SH-SY5Y (cell line): Measurements from ENCODE around the gene OSBPL2.

Source experiments
- GATA2 ChIP-seq: IDR thresholded peaks from 2 replicates; pipeline ENCODE4 v1.6.1; 2011; ENCODE audit warnings: mild to moderate bottlenecking, low read depth, low read length
- GATA3 ChIP-seq: IDR thresholded peaks from 2 replicates; pipeline ENCODE4 v1.6.1; 2011; ENCODE audit warnings: low read depth, mild to moderate bottlenecking, low read length, moderate library complexity

The OSBPL2 gene

DNA sequence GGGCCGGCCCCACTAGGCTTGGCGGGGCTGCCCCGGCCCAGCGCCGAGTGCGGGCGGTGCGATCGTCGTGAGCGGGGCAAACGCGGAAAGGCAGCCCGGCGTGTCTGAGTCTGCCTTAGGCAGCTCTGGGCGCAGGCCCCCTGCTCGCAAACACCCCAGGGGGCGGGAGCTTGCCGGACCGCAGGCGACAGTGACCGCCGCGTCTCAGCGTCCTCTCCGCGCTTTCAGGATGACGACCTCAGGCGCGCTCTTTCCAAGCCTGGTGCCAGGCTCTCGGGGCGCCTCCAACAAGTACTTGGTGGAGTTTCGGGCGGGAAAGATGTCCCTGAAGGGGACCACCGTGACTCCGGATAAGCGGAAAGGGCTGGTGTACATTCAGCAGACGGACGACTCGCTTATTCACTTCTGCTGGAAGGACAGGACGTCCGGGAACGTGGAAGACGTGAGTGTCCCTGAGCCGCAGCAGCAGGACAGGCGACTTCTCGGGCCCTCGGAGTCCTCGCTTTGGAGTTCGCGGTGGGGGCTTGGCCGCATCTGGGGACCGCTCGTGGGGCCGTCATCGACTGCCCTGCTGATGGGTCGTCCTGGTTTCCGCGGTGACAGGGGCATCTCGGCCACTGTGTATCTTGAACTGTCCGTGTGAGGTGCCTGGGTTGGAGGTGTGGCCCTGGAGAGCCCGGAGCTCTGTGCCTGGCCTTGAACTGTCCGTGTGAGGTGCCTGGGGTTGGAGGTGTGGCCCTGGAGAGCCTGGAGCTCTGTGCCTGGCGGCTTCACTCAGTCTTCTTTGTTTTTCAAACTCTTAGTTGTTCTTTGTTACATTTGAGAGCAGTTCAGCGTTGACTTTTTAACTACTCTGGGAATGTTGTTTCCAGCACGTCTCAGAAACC, 65.3 kb downstream of the OSBPL2 start:
- TF ChIP-seq GATA2 (no peak), GATA3 (no peak)

DNA sequence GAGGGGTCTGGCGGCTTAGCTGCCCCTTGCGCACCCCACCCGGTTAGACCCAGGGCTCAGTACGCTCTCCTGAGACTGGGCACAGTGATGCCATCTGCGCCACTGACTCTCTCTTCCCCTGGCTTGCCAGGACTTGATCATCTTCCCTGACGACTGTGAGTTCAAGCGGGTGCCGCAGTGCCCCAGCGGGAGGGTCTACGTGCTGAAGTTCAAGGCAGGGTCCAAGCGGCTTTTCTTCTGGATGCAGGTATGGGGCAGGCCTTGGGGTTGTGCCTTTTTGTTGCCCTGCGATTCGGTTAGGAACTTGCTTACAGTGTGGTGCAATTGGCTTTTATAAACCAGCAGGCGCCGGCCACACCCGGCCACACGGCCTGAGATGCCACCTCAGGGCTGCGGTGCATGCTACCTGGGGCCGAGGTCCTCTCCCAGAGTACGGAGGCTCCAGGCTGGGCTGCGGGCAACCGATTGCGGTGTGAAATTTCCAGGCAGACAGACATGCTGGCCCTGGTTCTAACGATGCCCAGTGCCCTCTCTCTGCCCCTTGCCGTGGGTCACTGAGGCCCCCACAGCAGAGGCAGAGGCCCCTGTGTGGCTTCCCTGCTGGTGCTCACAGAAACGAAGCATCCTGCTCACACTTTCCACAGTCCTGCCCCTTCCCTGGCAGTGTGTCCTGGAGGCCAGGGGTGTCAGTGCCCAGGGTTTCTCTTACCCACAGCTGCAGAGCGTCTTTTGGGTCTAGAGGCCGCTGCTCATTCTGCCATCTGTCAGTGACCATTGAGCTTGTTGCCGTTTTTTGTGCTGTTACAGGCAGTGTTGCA, 66.2 kb downstream of the OSBPL2 start:
- no peak for TF ChIP-seq GATA2
- TF ChIP-seq GATA3 = no peak

DNA sequence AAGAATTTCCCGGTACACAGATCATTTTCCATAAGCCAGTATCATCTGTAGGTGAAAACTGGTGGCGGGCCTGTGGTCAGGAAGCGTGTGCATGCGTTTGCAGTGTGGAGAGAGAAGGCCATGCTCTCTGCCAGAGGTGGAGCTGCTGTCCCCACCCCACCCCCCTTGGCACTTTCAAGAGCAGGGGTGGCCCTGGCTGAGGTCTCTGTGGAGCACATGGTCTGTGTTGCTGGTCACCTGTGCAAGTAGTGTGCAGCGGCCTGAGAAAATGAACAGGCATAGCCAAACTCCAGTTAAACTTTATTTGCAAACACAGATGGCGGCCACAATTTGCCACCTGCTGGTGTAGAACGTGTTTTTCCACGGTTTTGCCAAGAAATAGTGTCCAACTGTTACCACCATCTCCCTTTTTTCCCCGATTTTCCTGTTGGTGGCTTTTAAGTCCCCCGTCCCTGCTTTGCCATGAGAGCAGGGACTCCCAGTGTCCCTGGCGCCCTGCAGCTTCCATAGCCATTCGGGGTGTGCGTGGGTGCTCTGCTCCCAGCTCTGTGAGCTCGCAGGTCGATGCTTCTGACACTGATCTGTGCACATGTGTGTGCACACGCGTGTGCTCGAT, 66.9 kb downstream of the OSBPL2 start:
- TF ChIP-seq GATA3 = no peak
- TF ChIP-seq GATA2 = no peak

DNA sequence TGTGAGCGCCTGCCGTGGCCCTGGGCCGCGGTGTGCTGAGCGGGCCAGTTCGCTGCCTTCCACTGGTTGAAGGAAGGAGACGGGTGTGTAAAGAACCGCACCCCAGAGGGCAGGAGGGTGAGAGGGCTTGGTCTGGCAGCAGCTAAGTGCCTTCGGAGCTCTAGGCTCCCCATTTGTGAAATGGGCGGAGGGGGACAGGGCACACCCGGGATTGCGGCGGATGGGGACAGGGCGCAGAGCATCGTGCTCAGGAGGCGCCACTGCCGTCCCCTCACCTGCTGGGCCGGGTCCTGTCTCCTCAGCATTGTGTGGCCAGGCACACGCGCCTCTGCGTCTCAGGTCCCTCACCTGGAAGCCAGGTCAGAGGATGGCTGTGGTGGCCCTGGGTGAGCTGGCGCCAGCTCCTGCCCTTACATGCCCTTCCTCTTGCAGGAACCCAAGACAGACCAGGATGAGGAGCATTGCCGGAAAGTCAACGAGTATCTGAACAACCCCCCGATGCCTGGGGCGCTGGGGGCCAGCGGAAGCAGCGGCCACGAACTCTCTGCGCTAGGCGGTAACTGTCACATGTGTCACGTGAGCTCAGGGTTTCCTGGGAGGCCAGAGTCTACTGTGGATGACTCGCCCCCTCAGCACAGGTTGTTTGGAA, 67.6 kb downstream of the OSBPL2 start:
- TF ChIP-seq GATA2 = no peak
- TF ChIP-seq GATA3 = no peak

DNA sequence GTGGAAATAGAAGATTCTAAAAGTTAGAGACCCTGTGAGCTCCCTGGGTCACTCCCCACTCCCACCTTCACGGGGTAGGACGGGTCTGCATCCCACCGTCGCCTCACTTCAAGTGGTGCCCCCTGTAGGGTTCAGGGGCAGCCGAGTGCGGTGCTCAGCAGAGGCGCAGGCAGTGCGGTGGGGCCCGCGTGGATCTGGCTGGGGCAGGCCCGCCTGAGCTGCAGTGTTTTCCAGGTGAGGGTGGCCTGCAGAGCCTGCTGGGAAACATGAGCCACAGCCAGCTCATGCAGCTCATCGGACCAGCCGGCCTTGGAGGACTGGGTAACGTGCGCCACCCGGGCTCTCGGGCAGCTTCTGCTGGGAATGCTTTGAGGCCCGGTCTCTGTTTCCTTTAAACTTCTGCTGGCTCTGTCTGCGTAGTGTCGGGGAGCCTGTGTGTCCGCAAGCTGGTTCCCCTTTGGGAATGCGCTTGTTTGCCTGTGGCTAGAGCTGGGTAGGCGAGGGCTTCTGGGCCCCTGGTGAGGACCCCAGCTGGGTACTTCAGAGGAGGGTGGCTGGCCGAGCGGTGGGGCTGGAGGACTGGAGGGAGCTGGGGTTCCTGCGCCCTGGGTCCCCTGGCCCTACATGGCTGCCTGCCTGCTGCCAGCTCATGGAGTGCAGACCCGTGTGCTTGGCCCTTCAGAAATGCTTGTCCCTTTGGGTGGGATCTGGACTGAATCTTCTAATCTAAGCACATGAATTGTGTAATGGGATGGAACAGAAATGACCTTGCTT, 68.3 kb downstream of the OSBPL2 start:
- TF ChIP-seq GATA2 (no peak), GATA3 (no peak)

DNA sequence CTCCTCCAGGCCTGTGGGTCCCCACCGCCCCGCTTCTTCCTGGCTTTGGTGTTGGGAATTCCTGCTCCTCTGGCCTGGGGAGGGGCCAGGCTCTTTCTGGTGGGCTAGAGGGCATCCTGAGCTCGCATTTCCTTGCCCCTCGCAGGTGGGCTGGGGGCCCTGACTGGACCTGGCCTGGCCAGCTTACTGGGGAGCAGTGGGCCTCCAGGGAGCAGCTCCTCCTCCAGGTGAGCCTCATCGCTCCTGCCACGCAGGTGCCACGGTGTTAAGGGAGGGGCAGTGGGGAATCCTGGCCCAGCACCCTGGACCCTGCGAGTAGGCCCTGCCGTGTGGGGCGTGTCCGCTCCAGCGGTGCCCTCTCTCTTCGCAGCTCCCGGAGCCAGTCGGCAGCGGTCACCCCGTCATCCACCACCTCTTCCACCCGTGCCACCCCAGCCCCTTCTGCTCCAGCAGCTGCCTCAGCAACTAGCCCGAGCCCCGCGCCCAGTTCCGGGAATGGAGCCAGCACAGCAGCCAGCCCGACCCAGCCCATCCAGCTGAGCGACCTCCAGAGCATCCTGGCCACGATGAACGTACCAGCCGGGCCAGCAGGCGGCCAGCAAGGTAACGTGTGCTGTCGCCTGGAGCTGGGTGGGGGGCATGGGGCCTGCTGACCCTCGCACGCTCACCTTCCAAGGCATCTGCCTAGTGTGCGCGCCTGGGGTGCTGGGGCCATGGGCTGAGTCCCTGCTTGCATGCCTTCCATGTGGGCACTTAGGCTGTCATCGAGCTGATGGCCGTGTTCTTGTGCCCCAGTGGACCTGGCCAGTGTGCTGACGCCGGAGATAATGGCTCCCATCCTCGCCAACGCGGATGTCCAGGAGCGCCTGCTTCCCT, 69.1 kb downstream of the OSBPL2 start:
- TF ChIP-seq GATA3 (no peak), GATA2 (no peak)

DNA sequence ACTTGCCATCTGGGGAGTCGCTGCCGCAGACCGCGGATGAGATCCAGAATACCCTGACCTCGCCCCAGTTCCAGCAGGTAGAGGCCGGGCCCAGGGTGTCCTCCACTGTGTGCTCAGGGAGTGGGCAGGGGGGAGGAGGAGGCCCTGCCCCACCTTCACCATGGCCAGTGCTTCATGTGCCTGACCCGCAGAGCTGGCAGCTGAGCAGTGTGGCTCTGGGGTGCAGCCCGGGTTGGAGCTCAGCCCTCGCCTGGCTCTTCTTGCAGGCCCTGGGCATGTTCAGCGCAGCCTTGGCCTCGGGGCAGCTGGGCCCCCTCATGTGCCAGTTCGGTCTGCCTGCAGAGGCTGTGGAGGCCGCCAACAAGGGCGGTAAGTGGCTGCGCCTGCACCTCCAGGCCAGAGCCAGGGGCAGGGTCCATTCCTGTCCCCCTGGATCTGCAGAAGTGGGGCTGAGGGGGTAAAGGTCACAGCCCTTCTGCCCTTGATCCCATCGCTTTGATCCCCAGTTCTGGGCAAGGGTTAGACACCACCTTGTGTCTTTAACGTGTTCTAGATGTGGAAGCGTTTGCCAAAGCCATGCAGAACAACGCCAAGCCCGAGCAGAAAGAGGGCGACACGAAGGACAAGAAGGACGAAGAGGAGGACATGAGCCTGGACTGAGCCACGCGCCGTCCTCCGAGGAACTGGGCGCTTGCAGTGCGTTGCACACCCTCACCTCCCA, 69.9 kb downstream of the OSBPL2 start:
- no peak for TF ChIP-seq GATA3
- no peak for TF ChIP-seq GATA2

DNA sequence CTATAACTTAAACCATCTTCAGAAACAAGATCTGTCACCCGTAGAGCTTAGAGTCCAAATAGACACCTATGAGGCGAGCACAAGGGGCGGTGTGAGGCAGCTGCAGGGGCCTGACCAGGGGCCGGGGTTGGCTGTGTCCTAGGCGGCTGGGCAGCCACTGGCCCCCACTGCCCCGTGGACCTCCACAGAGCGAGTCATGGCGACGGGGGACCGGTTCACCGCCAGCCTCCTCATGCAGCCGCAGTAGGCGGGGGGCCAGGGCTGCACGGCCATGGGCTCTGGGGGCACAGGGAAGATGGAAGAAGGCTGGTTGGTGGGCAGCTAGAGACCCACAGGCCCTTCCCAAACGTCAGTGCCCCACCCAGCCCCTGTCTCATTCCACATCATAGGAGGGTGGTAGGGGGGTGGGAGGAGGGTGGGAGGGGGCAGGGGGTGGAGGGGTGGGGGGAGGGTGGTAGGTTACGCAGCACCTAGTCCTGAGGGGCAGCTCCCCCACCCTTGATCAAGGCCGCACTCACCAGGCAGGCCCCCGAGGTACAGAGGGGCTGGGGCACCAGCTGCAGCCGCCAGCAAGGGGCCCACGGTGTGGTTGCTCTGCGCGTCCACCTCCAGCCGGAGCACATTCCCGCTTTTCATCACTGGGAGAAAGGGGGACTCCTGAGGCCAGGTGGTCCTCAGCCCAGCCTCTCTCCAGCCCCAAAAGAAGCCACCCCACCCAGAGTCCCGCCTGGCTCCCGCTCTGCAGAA, 71.0 kb downstream of the OSBPL2 start:
- TF ChIP-seq GATA3 (no peak), GATA2 (no peak)

DNA sequence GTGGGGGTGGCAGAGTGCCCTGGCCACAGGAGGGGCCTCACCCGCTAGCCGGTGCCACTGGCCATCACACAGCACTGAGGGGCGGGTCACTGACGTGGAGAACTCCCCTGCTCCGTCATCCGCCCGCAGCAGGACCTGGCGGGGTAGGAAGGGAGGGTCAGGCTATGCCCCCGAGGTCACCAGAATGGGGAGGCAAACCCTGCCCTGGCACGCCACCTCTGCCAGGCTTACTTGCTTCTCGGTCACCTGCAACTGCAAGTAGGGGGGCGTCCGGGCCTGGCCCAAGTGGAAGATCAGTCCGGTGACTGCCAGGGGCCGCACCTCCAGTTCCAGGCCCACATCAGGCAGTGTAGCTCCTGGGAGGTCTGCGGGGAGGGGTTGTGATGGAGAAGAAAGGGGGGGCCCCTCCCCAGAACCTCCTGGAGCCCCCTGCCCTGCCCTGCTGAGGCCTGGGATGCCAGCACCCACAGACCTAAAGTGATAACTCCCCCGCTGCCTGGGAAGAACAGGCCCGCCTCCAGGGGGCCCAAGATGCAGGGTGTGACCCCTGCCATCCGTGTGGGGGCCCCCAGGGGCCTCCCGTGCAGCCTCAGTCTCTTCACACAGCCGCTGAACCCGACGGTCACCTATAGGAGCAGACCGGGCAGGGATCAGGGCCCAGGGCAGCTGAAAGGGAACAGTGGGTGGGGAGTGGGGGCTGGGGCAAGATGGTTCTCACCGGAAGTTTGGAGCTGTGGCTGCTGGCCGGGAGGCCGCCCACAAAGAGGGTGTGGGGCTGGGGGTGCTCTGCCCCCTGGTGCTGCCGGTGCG, 71.8 kb downstream of the OSBPL2 start:
- TF ChIP-seq GATA2 (no peak), GATA3 (no peak)

DNA sequence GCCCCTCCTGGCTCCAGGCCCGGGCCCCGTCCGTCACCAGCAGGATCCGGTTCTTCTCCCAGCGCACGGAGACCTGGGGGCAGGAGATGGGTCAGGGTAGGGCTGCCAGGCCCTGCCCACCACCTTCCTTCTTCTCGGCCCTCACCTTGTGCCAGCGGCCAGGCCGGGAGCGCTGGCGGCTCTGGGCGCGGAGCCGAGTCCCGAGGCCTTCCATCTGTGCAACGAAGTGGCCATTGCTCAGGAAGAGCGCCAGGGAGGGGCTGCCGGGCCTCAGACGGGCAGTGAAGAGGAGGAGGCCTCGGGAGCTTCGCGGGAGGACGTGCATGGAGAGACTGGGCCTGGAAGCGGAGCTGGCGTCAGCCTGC, 72.4 kb downstream of the OSBPL2 start:
- TF ChIP-seq GATA2 (no peak), GATA3 (no peak)
